Uterus (tissue), 2 donors: ENCODE measurements around the gene OR4S2.

ENCODE experiments used
- POLR2A ChIP-seq, 2 donors: fragments of 450-650 bp; IDR thresholded peaks; one replicate each; pipeline ENCODE4 v1.6.1; 2016; ENCODE audit warnings: antibody characterized with exemption in 2 of 2, mild to moderate bottlenecking in 1 of 2, moderate library complexity in 1 of 2
- TF ChIP-seq, protein P1 (sequence below), 4 experiments: fragments of 200-600 bp in 2 of 4; fragments of 450-650 bp in 2 of 4; sonication (generic) in 2 of 4; IDR thresholded peaks; one replicate each; pipeline ENCODE4 v1.5.1; 2016 to 2019; ENCODE audit warnings: antibody characterized with exemption in 4 of 4, mild to moderate bottlenecking in 2 of 4, moderate library complexity in 1 of 4

DNA sequence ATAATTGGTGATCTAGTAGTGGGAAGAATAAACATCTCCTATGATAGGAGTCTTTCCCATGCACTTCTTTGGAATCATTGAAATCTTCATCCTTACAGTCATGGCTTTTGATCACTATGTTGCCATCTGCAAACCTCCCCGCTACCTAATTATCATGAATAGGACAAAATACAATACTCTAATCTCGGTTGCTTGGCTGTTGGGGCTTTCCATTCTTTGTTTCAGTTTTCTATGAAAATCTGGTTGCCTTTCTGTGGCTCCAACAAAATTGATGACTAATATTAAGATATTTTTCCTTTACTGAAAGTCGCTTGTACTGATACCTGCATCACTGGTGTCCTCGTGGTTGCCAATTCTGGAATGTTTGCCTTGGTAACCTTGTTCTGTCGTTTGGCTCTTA is 25.7 kb downstream of the OR4S2 start:
- no peak for TF ChIP-seq POLR2A (IDR thresholded peaks at IDR 0.05)
- TF ChIP-seq, protein P1, sequence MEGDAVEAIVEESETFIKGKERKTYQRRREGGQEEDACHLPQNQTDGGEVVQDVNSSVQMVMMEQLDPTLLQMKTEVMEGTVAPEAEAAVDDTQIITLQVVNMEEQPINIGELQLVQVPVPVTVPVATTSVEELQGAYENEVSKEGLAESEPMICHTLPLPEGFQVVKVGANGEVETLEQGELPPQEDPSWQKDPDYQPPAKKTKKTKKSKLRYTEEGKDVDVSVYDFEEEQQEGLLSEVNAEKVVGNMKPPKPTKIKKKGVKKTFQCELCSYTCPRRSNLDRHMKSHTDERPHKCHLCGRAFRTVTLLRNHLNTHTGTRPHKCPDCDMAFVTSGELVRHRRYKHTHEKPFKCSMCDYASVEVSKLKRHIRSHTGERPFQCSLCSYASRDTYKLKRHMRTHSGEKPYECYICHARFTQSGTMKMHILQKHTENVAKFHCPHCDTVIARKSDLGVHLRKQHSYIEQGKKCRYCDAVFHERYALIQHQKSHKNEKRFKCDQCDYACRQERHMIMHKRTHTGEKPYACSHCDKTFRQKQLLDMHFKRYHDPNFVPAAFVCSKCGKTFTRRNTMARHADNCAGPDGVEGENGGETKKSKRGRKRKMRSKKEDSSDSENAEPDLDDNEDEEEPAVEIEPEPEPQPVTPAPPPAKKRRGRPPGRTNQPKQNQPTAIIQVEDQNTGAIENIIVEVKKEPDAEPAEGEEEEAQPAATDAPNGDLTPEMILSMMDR (IDR thresholded peaks at IDR 0.05): no peak
